Suppressor macrophage treated with lipopolysaccharide for 1 hour (primary cell): Measurements from ENCODE around the gene MRPL51.
"Not testable (repeated sequence)": the region's sequence is repeated elsewhere in the genome, so short reads cannot be mapped to it uniquely, and the experiment has no call there.

Source experiments
- DNase-seq, 3 donors: peaks; one replicate each; pipeline ENCODE4 v3.0.0-alpha.2; 2020 to 2022

The MRPL51 gene

GRCh38 chr12:6478416-6478815, 14.6 kb downstream of the MRPL51 start:
- no peak for DNase-seq

GRCh38 chr12:6477601-6478377, 15.3 kb downstream of the MRPL51 start:
- DNase-seq: not testable (repeated sequence)

GRCh38 chr12:6476489-6476888, 16.6 kb downstream of the MRPL51 start:
- DNase-seq: peak; percentile 26 to 30 (median 29)

- not testable (repeated sequence) for DNase-seq
Measured at GRCh38 chr12:6475233-6475975, 17.7 kb downstream of the MRPL51 start.

GRCh38 chr12:6472491-6472890, 20.6 kb downstream of the MRPL51 start:
- no peak for DNase-seq

- peak; percentile 45 to 75 (median 68) for DNase-seq
Measured at GRCh38 chr12:6471989-6472360, 21.1 kb downstream of the MRPL51 start.

GRCh38 chr12:6470375-6471163, 22.5 kb downstream of the MRPL51 start, which contains the start of gene VAMP1:
TSS of gene VAMP1 (minus strand) at chr12:6470677. CDS start at chr12:6470531, 146 bp downstream.
- DNase-seq: peak; percentile 95 to 98 (median 98)

- no peak for DNase-seq
Measured at GRCh38 chr12:6469609-6470374, 23.3 kb downstream of the MRPL51 start.

GRCh38 chr12:6469092-6469491, 24.0 kb downstream of the MRPL51 start:
- no peak for DNase-seq

- DNase-seq: peak; percentile 28 to 58 (median 42)
Measured at GRCh38 chr12:6468283-6468575, 24.8 kb downstream of the MRPL51 start.

- DNase-seq: not testable (repeated sequence)
Measured at GRCh38 chr12:6467571-6468282, 25.3 kb downstream of the MRPL51 start.

- DNase-seq: peak in 1 of 3 donors; percentile 21
Measured at GRCh38 chr12:6466751-6467150, 26.3 kb downstream of the MRPL51 start.

GRCh38 chr12:6466184-6466573, 26.9 kb downstream of the MRPL51 start:
- no peak for DNase-seq

- peak; percentile 81 to 84 (median 83) for DNase-seq
Measured at GRCh38 chr12:6465467-6466183, 27.4 kb downstream of the MRPL51 start.

GRCh38 chr12:6464531-6464930, 28.5 kb downstream of the MRPL51 start:
- DNase-seq: no peak

- no peak for DNase-seq
Measured at GRCh38 chr12:6463858-6464257, 29.2 kb downstream of the MRPL51 start.

GRCh38 chr12:6463216-6463615, 29.8 kb downstream of the MRPL51 start:
- no peak for DNase-seq

GRCh38 chr12:6462234-6462995, 30.6 kb downstream of the MRPL51 start:
- DNase-seq: peak; percentile 83 to 93 (median 89)

- DNase-seq: peak; percentile 82 to 89 (median 85)
Measured at GRCh38 chr12:6461401-6462233, 31.4 kb downstream of the MRPL51 start.
